HCT116 (cell line): ENCODE results near the gene KIF26B. TPM values are rescaled to one million over a fixed set of nuclear protein-coding genes. Genes with fewer than 3 reads are reported as not detected.

Experiments used
- ATAC-seq: fragments of 200-7000 bp; cut with Tn5 transposase; 2 replicates; pipeline ENCODE4 v1.9.1; 2020; ENCODE audit warnings: mild to moderate bottlenecking, moderate library complexity
- BruUV-seq: library from RNA; stranded (reverse); fragments of 400-500 nt; replicated peaks from 2 replicates; lab custom pipeline; 2021; lab: Mats Ljungman, UMichigan
- CTCF ChIA-PET: fragments of 300-600 bp; sonication (Branson Sonifier 250); formaldehyde crosslinking; loops from one replicate; lab custom pipeline; 2021; ENCODE audit warnings: antibody characterized with exemption; lab: Charles Lee
- POLR2A ChIA-PET: fragments of 300-600, 350-600 bp; sonication (Branson Sonifier 250); formaldehyde crosslinking; loops from one replicate; lab custom pipeline; 2021; ENCODE audit warnings: antibody characterized with exemption; lab: Charles Lee
- RAD21 ChIA-PET, 2 experiments: fragments of 300-600 bp; sonication (Branson Sonifier 250); formaldehyde crosslinking; loops; one replicate each; lab custom pipeline; 2023; ENCODE audit warnings: low total read pairs in 2 of 2; ENCODE audit not compliant: uncharacterized antibody in 2 of 2, unreplicated experiment in 2 of 2, low non-redundant PET in 1 of 2; lab: Charles Lee
- DNase-seq: peaks from one replicate; pipeline ENCODE4 v3.0.0-alpha.2; 2010; ENCODE audit warnings: low read depth, low spot score
- H2AFZ ChIP-seq: fragments of 200-600 bp; shearing (Covaris generic), sonication (generic); 2 replicates; pipeline ENCODE4 v1.6.1; 2017; ENCODE audit warnings: low read depth, mixed run types, mixed read lengths, antibody characterized with exemption, low read length; ENCODE audit not compliant: poor library complexity, severe bottlenecking
- H3K27ac ChIP-seq: 2 replicates; pipeline ENCODE4 v1.5.1; 2012; ENCODE audit warnings: low read depth, low read length
- H3K27me3 ChIP-seq: fragments of 200-600 bp; sonication (generic); 2 replicates; pipeline ENCODE4 v1.6.1; 2016; ENCODE audit warnings: mixed run types, low read length, mixed read lengths; ENCODE audit not compliant: insufficient read depth
- H3K36me3 ChIP-seq, 2 experiments: fragments of 200-500 bp in 1 of 2; fragments of 200-600 bp in 1 of 2; sonication (Bioruptor generic) in 1 of 2; sonication (generic) in 1 of 2; 2 replicates each; pipeline versions ENCODE4 v1.5.1 to v1.6.1; 2014 to 2016; ENCODE audit warnings: low read length in 2 of 2, inconsistent platforms in 1 of 2, mixed read lengths in 1 of 2, mixed run types in 1 of 2; ENCODE audit not compliant: insufficient read depth in 2 of 2, control insufficient read depth in 1 of 2
- H3K4me1 ChIP-seq, 2 experiments: fragments of 200-600 bp in 1 of 2; sonication (generic) in 1 of 2; 2 replicates each; pipeline versions ENCODE4 v1.5.1 to v1.6.1; 2012 to 2017; ENCODE audit warnings: low read length in 2 of 2, inconsistent platforms in 1 of 2, mild to moderate bottlenecking in 1 of 2, mixed read lengths in 1 of 2, mixed run types in 1 of 2, moderate library complexity in 1 of 2; ENCODE audit not compliant: insufficient read depth in 2 of 2, control insufficient read depth in 1 of 2
- H3K4me2 ChIP-seq: fragments of 200-600 bp; sonication (generic); 2 replicates; pipeline ENCODE4 v1.6.1; 2017; ENCODE audit warnings: mixed run types, low read length, mixed read lengths
- H3K4me3 ChIP-seq, 2 experiments: fragments of 200-600 bp in 1 of 2; sonication (generic) in 1 of 2; replicated peaks in 1 of 2; 2 replicates each; pipeline ENCODE4 v1.5.1; 2011 to 2016; ENCODE audit warnings: low read length in 2 of 2, control low read depth in 1 of 2, low read depth in 1 of 2, mild to moderate bottlenecking in 1 of 2, mixed read lengths in 1 of 2, mixed run types in 1 of 2
- H3K79me2 ChIP-seq: fragments of 200-600 bp; sonication (generic); 2 replicates; pipeline ENCODE4 v1.6.1; 2017; ENCODE audit warnings: mild to moderate bottlenecking, mixed run types, low read length, moderate library complexity, mixed read lengths; ENCODE audit not compliant: insufficient read depth
- H3K9ac ChIP-seq: fragments of 200-600 bp; sonication (generic); 2 replicates; pipeline ENCODE4 v1.6.1; 2016; ENCODE audit warnings: low read length, mixed read lengths
- H3K9me2 ChIP-seq: fragments of 200-600 bp; sonication (generic), shearing (Covaris generic); 2 replicates; pipeline ENCODE4 v1.6.1; 2017; ENCODE audit warnings: mixed run types, mild to moderate bottlenecking, moderate library complexity; ENCODE audit not compliant: insufficient read depth
- H3K9me3 ChIP-seq, 2 experiments: fragments of 200-500 bp in 1 of 2; fragments of 200-600 bp in 1 of 2; sonication (Bioruptor generic) in 1 of 2; sonication (generic) in 1 of 2; 2 replicates each; pipeline ENCODE4 v1.6.1; 2014 to 2017; ENCODE audit warnings: low read length in 2 of 2, mixed read lengths in 2 of 2, inconsistent platforms in 1 of 2, low read depth in 1 of 2, mild to moderate bottlenecking in 1 of 2, mixed run types in 1 of 2, moderate library complexity in 1 of 2; ENCODE audit not compliant: control insufficient read depth in 1 of 2, insufficient read depth in 1 of 2
- H4K20me1 ChIP-seq: fragments of 200-600 bp; sonication (generic), shearing (Covaris generic); 2 replicates; pipeline ENCODE4 v1.6.1; 2017; ENCODE audit warnings: mixed run types, mild to moderate bottlenecking, moderate library complexity; ENCODE audit not compliant: insufficient read depth
- CBX3 ChIP-seq: IDR thresholded peaks from 2 replicates; pipeline ENCODE4 v1.6.1; 2012; ENCODE audit warnings: low read depth
- CEBPB ChIP-seq: IDR thresholded peaks from 2 replicates; pipeline ENCODE4 v1.6.1; 2012; ENCODE audit warnings: low read depth
- ELF1 ChIP-seq: IDR thresholded peaks from 2 replicates; pipeline ENCODE4 v1.6.1; 2012; ENCODE audit warnings: low read depth, borderline replicate concordance
- FOSL1 ChIP-seq: IDR thresholded peaks from 2 replicates; pipeline ENCODE4 v1.6.1; 2012; ENCODE audit warnings: low read depth
- POLR2A ChIP-seq: IDR thresholded peaks from 2 replicates; pipeline ENCODE4 v1.7.0; 2011; ENCODE audit warnings: borderline replicate concordance; ENCODE audit not compliant: insufficient read depth, insufficient read length; ENCODE audit errors: extremely low read depth
- POLR2AphosphoS5 ChIP-seq: IDR thresholded peaks from 2 replicates; pipeline ENCODE4 v1.6.1; 2011; ENCODE audit warnings: mild to moderate bottlenecking, low read depth, low read length, moderate library complexity
- SIN3A ChIP-seq: IDR thresholded peaks from 2 replicates; pipeline ENCODE4 v1.6.1; 2012; ENCODE audit warnings: low read depth
- SP1 ChIP-seq: IDR thresholded peaks from 2 replicates; pipeline ENCODE4 v1.6.1; 2012; ENCODE audit warnings: low read depth
- SRF ChIP-seq: IDR thresholded peaks from 2 replicates; pipeline ENCODE4 v1.6.1; 2012; ENCODE audit warnings: low read depth
- YY1 ChIP-seq: IDR thresholded peaks from 2 replicates; pipeline ENCODE4 v1.6.1; 2011; ENCODE audit warnings: low read length, low read depth, moderate library complexity, mild to moderate bottlenecking; ENCODE audit not compliant: insufficient replicate concordance; ENCODE audit errors: extremely low read depth
- ZFX ChIP-seq: fragments of 450-650 bp; IDR thresholded peaks from 2 replicates; pipeline ENCODE4 v1.6.1; 2017
- intact Hi-C: fragments of 100-400 bp; cut with micrococcal nuclease; formaldehyde crosslinking; loops from 2 replicates; pipeline ENCODE4 v1.10.0; 2022
- total RNA-seq: library from RNA; stranded (reverse); gene quantifications from one replicate; pipeline ENCODE4 v1.2.1, GENCODE V29; 2021; ENCODE audit not compliant: unreplicated experiment
- TF ChIP-seq, protein P1 (sequence below), 3 experiments: fragments of 200-600 bp in 1 of 3; sonication (generic) in 1 of 3; IDR thresholded peaks in 2 of 3; conservative IDR thresholded peaks in 1 of 3; 2 replicates each; pipeline ENCODE4 v1.5.1; 2012 to 2017; ENCODE audit warnings: low read depth in 2 of 3, low read length in 2 of 3, antibody characterized with exemption in 1 of 3, borderline replicate concordance in 1 of 3, control low read depth in 1 of 3, mild to moderate bottlenecking in 1 of 3, mixed read lengths in 1 of 3, mixed run types in 1 of 3, moderate library complexity in 1 of 3; ENCODE audit not compliant: insufficient read depth in 1 of 3
- TF ChIP-seq, protein P2 (sequence below): IDR thresholded peaks from 2 replicates; pipeline ENCODE4 v1.6.1; 2011; ENCODE audit warnings: mild to moderate bottlenecking, low read length, moderate library complexity; ENCODE audit not compliant: insufficient replicate concordance; ENCODE audit errors: extremely low read depth

The KIF26B gene
- total RNA-seq, 1 experiment from 2014 or later: 0.49 TPM

DNA sequence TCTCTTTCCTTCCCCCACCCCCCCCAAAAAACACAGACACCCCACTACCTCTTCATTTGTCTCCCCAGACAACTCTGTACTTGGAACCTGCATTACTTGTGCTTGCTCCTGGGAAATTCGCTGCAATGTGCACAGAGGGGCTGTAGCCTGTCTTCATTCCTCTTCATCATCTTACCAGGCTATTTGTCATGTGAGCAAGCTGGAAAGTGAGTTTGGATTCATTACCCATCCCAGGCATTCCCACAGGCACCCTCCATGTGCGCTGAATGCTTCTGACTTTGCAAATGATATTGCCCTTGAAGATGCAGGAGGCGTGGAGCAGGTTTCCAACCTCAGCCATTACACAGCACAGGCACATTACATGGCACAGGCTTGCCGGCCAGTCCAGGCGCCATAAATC is 494.9 kb downstream of the KIF26B start (continued):
- TF ChIP-seq YY1 (no peak), CBX3 (no peak), CEBPB (no peak), POLR2A (no peak), POLR2AphosphoS5 (no peak), ZFX (no peak), FOSL1 (no peak)
- TF ChIP-seq, protein P1, sequence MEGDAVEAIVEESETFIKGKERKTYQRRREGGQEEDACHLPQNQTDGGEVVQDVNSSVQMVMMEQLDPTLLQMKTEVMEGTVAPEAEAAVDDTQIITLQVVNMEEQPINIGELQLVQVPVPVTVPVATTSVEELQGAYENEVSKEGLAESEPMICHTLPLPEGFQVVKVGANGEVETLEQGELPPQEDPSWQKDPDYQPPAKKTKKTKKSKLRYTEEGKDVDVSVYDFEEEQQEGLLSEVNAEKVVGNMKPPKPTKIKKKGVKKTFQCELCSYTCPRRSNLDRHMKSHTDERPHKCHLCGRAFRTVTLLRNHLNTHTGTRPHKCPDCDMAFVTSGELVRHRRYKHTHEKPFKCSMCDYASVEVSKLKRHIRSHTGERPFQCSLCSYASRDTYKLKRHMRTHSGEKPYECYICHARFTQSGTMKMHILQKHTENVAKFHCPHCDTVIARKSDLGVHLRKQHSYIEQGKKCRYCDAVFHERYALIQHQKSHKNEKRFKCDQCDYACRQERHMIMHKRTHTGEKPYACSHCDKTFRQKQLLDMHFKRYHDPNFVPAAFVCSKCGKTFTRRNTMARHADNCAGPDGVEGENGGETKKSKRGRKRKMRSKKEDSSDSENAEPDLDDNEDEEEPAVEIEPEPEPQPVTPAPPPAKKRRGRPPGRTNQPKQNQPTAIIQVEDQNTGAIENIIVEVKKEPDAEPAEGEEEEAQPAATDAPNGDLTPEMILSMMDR (IDR thresholded peaks at IDR 0.05 in 2 of 3, conservative IDR thresholded peaks at IDR 0.05 in 1 of 3; ENCODE audit: borderline replicate concordance in 1 of 3, insufficient read depth in 1 of 3, low read depth in 2 of 3, low read length in 2 of 3): no peak
- TF ChIP-seq, protein P2, sequence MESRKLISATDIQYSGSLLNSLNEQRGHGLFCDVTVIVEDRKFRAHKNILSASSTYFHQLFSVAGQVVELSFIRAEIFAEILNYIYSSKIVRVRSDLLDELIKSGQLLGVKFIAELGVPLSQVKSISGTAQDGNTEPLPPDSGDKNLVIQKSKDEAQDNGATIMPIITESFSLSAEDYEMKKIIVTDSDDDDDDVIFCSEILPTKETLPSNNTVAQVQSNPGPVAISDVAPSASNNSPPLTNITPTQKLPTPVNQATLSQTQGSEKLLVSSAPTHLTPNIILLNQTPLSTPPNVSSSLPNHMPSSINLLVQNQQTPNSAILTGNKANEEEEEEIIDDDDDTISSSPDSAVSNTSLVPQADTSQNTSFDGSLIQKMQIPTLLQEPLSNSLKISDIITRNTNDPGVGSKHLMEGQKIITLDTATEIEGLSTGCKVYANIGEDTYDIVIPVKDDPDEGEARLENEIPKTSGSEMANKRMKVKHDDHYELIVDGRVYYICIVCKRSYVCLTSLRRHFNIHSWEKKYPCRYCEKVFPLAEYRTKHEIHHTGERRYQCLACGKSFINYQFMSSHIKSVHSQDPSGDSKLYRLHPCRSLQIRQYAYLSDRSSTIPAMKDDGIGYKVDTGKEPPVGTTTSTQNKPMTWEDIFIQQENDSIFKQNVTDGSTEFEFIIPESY: no peak

DNA sequence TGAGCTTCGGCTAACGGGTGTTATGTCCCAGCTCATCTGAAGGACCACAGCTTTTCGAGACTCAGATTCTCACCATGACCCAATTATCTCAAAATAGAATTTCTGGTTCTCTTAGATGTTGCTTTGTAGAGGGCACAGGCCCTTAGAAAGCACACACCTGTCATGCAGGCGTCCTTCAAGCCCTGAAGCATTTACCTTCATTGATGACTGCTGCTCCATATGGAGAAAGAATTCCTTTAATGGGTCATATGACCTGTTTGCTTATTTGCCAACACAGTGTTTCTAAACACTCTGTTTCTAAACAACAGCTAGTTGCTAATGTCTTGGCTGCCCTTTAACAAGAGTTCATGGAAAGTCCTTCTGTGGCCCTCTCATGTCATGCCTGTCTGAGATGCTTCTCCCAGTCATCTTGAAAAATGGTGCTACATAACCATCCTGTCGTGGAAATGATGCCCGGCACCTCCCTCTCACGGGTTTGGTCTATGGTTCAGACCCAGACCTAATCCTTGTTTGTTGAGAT is 495.7 kb downstream of the KIF26B start:
- TF ChIP-seq SRF: no peak
- no peak for TF ChIP-seq YY1
- no peak for TF ChIP-seq SIN3A
- TF ChIP-seq ELF1: no peak
- TF ChIP-seq SP1: no peak
- TF ChIP-seq, protein P2: no peak
- no peak for TF ChIP-seq CBX3
- TF ChIP-seq POLR2AphosphoS5: no peak
- TF ChIP-seq, all 23 proteins: peak for 0
- H3K9me3 ChIP-seq: no peaks in the 10 kb centered on the region
- CTCF ChIA-PET: no interaction called here
- H3K36me3 ChIP-seq: no peaks in the 10 kb centered on the region
- no peaks in the 10 kb centered on the region for H3K79me2 ChIP-seq
- no peaks in the 10 kb centered on the region for H3K4me1 ChIP-seq
- no peak overlapping the region for H3K4me3 ChIP-seq
- no peak overlapping the region for H3K9ac ChIP-seq
- BruUV-seq: no TSS peak
- DNase-seq (no peak), ATAC-seq (no peak)
- no peak overlapping the region for H3K27ac ChIP-seq
- peaks cover 11% of the 10 kb centered on the region for H3K27me3 ChIP-seq
- POLR2A ChIA-PET: no interaction called here
- no peaks in the 10 kb centered on the region for H3K9me2 ChIP-seq
- no peaks in the 10 kb centered on the region for H4K20me1 ChIP-seq
- no peak overlapping the region for H2AFZ ChIP-seq
- no peak overlapping the region for H3K4me2 ChIP-seq
- intact Hi-C loops: no loop called here
- RAD21 ChIA-PET: no interaction called here
